ENCODE results near the gene PLAAT3.
"Not testable (repeated sequence)": the region's sequence is repeated elsewhere in the genome, so short reads cannot be mapped to it uniquely, and the experiment has no call there.

The PLAAT3 gene

GRCh38 chr11:63567044-63567840 is 47.0 kb downstream of the PLAAT3 start:
- peak in 1 of 2 donors; percentile 25 for DNase-seq (ENCODE audit: low read depth in 2 of 2)

- DNase-seq (ENCODE audit: low read depth in 2 of 2) = no peak
These were observed 49.4 kb downstream of the PLAAT3 start for GRCh38 chr11:63564784-63565350.

- no peak for DNase-seq (ENCODE audit: low read depth in 2 of 2)
These were observed 50.0 kb downstream of the PLAAT3 start for GRCh38 chr11:63564056-63564774.

GRCh38 chr11:63563201-63564055 is 50.8 kb downstream of the PLAAT3 start, which contains the start of gene PLAAT2:
Gene PLAAT2, minus strand, starts transcription at chr11:63563379. Its CDS starts 55 bp downstream, at chr11:63563324.
- no peak for DNase-seq (ENCODE audit: low read depth in 2 of 2)

GRCh38 chr11:63560506-63561180 is 53.6 kb downstream of the PLAAT3 start:
- DNase-seq (ENCODE audit: low read depth in 2 of 2) = no peak

- DNase-seq (ENCODE audit: low read depth in 2 of 2) = no peak
These were observed 55.6 kb downstream of the PLAAT3 start for GRCh38 chr11:63558459-63559157.

- no peak for DNase-seq (ENCODE audit: low read depth in 2 of 2)
These were observed 56.7 kb downstream of the PLAAT3 start for GRCh38 chr11:63557570-63557969.

GRCh38 chr11:63556404-63557013 is 57.7 kb downstream of the PLAAT3 start:
- no peak for DNase-seq (ENCODE audit: low read depth in 2 of 2)

GRCh38 chr11:63554877-63555223 is 59.4 kb downstream of the PLAAT3 start:
- DNase-seq (ENCODE audit: low read depth in 2 of 2) = no peak

GRCh38 chr11:63553759-63554158 is 60.5 kb downstream of the PLAAT3 start:
- peak in 1 of 2 donors; percentile 39 for DNase-seq (ENCODE audit: low read depth in 2 of 2)

GRCh38 chr11:63552921-63553320 is 61.3 kb downstream of the PLAAT3 start:
- no peak for DNase-seq (ENCODE audit: low read depth in 2 of 2)

- no peak for DNase-seq (ENCODE audit: low read depth in 2 of 2)
These were observed 62.4 kb downstream of the PLAAT3 start for GRCh38 chr11:63551889-63552266.

GRCh38 chr11:63551091-63551888 is 62.9 kb downstream of the PLAAT3 start:
- no peak for DNase-seq (ENCODE audit: low read depth in 2 of 2)

GRCh38 chr11:63550156-63550700 is 64.0 kb downstream of the PLAAT3 start:
- not testable (repeated sequence) for DNase-seq (ENCODE audit: low read depth in 2 of 2)

- no peak for DNase-seq (ENCODE audit: low read depth in 2 of 2)
These were observed 64.8 kb downstream of the PLAAT3 start for GRCh38 chr11:63549411-63549810.

- DNase-seq (ENCODE audit: low read depth in 2 of 2) = no peak
These were observed 66.1 kb downstream of the PLAAT3 start for GRCh38 chr11:63548178-63548577.

GRCh38 chr11:63547061-63547460 is 67.2 kb downstream of the PLAAT3 start:
- DNase-seq (ENCODE audit: low read depth in 2 of 2) = no peak

- no peak for DNase-seq (ENCODE audit: low read depth in 2 of 2)
These were observed 70.5 kb downstream of the PLAAT3 start for GRCh38 chr11:63543711-63544110.

- not testable (repeated sequence) for DNase-seq (ENCODE audit: low read depth in 2 of 2)
These were observed 71.7 kb downstream of the PLAAT3 start for GRCh38 chr11:63542506-63542905.

Data from stimulated activated CD8-positive, alpha-beta memory T cell treated with anti-CD3 and anti-CD28 coated beads, Interleukin-7, amount 100 ng/mL, for 1 hour (primary cell).